Measurements from ENCODE around the gene OR4C45. TPM values are rescaled to one million over a fixed set of nuclear protein-coding genes. Genes with fewer than 3 reads are reported as not detected.

Gene OR4C45
- total and polyA plus RNA-seq, 9 of the 15 experiments (the other 6 are each of a cell fraction or from before 2014, with no cell fraction given): not detected

DNA sequence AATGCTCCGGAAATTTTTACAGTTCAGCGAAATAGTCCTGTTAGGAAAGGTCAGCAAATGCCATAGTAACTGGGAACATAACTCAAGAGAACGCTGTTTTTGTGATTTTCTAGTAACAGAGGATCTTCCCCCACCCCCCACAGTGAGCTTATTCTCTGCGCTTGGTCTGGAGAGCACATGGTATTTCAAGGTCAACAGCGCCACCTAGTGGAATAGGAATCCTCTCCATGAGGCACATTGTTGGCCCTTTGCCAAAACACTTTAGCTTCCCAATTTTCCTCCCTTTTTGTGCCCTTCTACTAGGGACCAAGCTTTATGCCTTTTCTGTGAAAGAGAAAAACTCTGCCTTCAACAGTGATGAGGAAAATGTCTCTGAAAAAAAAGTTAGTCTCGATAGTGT lies 37.1 kb upstream of the OR4C45 start (continued):
- TF ChIP-seq ZNF586 (CRISPR knock-in tag; conservative IDR thresholded peaks at IDR 0.05): no peak
- TF ChIP-seq, protein P1, sequence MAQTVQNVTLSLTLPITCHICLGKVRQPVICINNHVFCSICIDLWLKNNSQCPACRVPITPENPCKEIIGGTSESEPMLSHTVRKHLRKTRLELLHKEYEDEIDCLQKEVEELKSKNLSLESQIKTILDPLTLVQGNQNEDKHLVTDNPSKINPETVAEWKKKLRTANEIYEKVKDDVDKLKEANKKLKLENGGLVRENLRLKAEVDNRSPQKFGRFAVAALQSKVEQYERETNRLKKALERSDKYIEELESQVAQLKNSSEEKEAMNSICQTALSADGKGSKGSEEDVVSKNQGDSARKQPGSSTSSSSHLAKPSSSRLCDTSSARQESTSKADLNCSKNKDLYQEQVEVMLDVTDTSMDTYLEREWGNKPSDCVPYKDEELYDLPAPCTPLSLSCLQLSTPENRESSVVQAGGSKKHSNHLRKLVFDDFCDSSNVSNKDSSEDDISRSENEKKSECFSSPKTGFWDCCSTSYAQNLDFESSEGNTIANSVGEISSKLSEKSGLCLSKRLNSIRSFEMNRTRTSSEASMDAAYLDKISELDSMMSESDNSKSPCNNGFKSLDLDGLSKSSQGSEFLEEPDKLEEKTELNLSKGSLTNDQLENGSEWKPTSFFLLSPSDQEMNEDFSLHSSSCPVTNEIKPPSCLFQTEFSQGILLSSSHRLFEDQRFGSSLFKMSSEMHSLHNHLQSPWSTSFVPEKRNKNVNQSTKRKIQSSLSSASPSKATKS (CRISPR knock-in tag; IDR thresholded peaks at IDR 0.05): no peak
- peak in 1 of 2 experiments; percentile 12 for TF ChIP-seq NCOA2 (IDR thresholded peaks at IDR 0.05; ENCODE audit: partially characterized antibody in 2 of 2)
- TF ChIP-seq, protein P2, sequence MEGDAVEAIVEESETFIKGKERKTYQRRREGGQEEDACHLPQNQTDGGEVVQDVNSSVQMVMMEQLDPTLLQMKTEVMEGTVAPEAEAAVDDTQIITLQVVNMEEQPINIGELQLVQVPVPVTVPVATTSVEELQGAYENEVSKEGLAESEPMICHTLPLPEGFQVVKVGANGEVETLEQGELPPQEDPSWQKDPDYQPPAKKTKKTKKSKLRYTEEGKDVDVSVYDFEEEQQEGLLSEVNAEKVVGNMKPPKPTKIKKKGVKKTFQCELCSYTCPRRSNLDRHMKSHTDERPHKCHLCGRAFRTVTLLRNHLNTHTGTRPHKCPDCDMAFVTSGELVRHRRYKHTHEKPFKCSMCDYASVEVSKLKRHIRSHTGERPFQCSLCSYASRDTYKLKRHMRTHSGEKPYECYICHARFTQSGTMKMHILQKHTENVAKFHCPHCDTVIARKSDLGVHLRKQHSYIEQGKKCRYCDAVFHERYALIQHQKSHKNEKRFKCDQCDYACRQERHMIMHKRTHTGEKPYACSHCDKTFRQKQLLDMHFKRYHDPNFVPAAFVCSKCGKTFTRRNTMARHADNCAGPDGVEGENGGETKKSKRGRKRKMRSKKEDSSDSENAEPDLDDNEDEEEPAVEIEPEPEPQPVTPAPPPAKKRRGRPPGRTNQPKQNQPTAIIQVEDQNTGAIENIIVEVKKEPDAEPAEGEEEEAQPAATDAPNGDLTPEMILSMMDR (IDR thresholded peaks at IDR 0.05 in 2 of 3, conservative IDR thresholded peaks at IDR 0.05 in 1 of 3; ENCODE audit: insufficient read depth in 2 of 3, low read depth in 1 of 3, low read length in 3 of 3): peak; percentile 56 to 71 (median 69)
- TF ChIP-seq NONO (IDR thresholded peaks at IDR 0.05; ENCODE audit: low read depth in 2 of 2, low read length in 1 of 2): no peak
- no peak for TF ChIP-seq ZNF134 (CRISPR knock-in tag; conservative IDR thresholded peaks at IDR 0.05)
- peak; percentile 61; the same call in 1 of the 2 replicates for TF ChIP-seq MYC (IDR thresholded peaks at IDR 0.05; ENCODE audit: low read depth, low read length)
- TF ChIP-seq MYC (CRISPR knock-in tag; IDR thresholded peaks at IDR 0.05; ENCODE audit: borderline replicate concordance, low read depth): no peak
- TF ChIP-seq KDM2B (CRISPR knock-in tag; IDR thresholded peaks at IDR 0.05): no peak
- no peak for TF ChIP-seq ZKSCAN8 (CRISPR knock-in tag; IDR thresholded peaks at IDR 0.05)
- TF ChIP-seq, protein P3, sequence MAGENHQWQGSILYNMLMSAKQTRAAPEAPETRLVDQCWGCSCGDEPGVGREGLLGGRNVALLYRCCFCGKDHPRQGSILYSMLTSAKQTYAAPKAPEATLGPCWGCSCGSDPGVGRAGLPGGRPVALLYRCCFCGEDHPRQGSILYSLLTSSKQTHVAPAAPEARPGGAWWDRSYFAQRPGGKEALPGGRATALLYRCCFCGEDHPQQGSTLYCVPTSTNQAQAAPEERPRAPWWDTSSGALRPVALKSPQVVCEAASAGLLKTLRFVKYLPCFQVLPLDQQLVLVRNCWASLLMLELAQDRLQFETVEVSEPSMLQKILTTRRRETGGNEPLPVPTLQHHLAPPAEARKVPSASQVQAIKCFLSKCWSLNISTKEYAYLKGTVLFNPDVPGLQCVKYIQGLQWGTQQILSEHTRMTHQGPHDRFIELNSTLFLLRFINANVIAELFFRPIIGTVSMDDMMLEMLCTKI (IDR thresholded peaks at IDR 0.05; ENCODE audit: partially characterized antibody): no peak

All from K562 (cell line).